Measurements from ENCODE around the gene MED4.
A peak's percentile ranks its signal among the peaks of the same experiment; 100 is the strongest.

Gene MED4

GRCh38 chr13:48094781-48095502, at the start of gene MED4:
Gene MED4 (minus strand): TSS chr13:48095104. CDS start chr13:48095078, 26 bp downstream.
- peak within 1 kb of the TSS; percentile 91 for H3K4me3 ChIP-seq (ENCODE audit: low read length)
- TF ChIP-seq CTCF (conservative IDR thresholded peaks at IDR 0.05; ENCODE audit: low read length) = peak; percentile 99

GRCh38 chr13:48144413-48145035, 49.6 kb upstream of the MED4 start:
- no peak for TF ChIP-seq CTCF (conservative IDR thresholded peaks at IDR 0.05; ENCODE audit: low read length)
- DNase-seq (ENCODE audit: low read depth) = peak; percentile 37
- no peak overlapping the region for H3K4me3 ChIP-seq (ENCODE audit: low read length)

More at GRCh38 chr13:48094781-48095502, at the start of gene MED4:
- DNase-seq (ENCODE audit: low read depth) = peak; percentile 92

- DNase-seq (ENCODE audit: low read depth) = no peak
- no peak overlapping the region for H3K4me3 ChIP-seq (ENCODE audit: low read length)
- TF ChIP-seq CTCF (conservative IDR thresholded peaks at IDR 0.05; ENCODE audit: low read length) = no peak
Observed at GRCh38 chr13:48142436-48142835, 47.5 kb upstream of the MED4 start.

- no peak for TF ChIP-seq CTCF (conservative IDR thresholded peaks at IDR 0.05; ENCODE audit: low read length)
- no peak for DNase-seq (ENCODE audit: low read depth)
- H3K4me3 ChIP-seq (ENCODE audit: low read length) = no peak overlapping the region
Observed at GRCh38 chr13:48138270-48138669, 43.4 kb upstream of the MED4 start.

GRCh38 chr13:48132961-48133360, 38.1 kb upstream of the MED4 start:
- DNase-seq (ENCODE audit: low read depth) = no peak
- no peak overlapping the region for H3K4me3 ChIP-seq (ENCODE audit: low read length)
- TF ChIP-seq CTCF (conservative IDR thresholded peaks at IDR 0.05; ENCODE audit: low read length) = no peak

- TF ChIP-seq CTCF (conservative IDR thresholded peaks at IDR 0.05; ENCODE audit: low read length) = no peak
- H3K4me3 ChIP-seq (ENCODE audit: low read length) = no peak overlapping the region
Observed at GRCh38 chr13:48131533-48131932, 36.6 kb upstream of the MED4 start.

More at GRCh38 chr13:48131533-48131932, 36.6 kb upstream of the MED4 start:
- no peak for DNase-seq (ENCODE audit: low read depth)

Data from AG10803 (cell line).